Smooth muscle cell (in vitro differentiated cells): ENCODE results near the gene CRYL1. TPM values are rescaled to one million over a fixed set of nuclear protein-coding genes. Genes with fewer than 3 reads are reported as not detected.

Experiments used
- DNase-seq: peaks from one replicate; lab custom pipeline; 2025; ENCODE audit not compliant: unreplicated experiment; lab: John Stamatoyannopoulos, UW
- H2AFZ ChIP-seq: fragments of 200-600 bp; sonication (generic); 2 replicates; pipeline ENCODE4 v1.6.0; 2016; ENCODE audit warnings: antibody characterized with exemption, low read depth, mild to moderate bottlenecking
- H3F3A ChIP-seq: fragments of 200-600 bp; sonication (generic); 2 replicates; pipeline ENCODE4 v1.6.0; 2017; ENCODE audit warnings: antibody characterized with exemption, low read depth
- H3K27ac ChIP-seq: fragments of 200-600 bp; sonication (generic); 2 replicates; pipeline ENCODE4 v1.5.1; 2016; ENCODE audit warnings: low read depth, mild to moderate bottlenecking
- H3K27me3 ChIP-seq: fragments of 200-600 bp; sonication (generic); 2 replicates; pipeline ENCODE4 v1.6.1; 2016; ENCODE audit warnings: low read depth, mild to moderate bottlenecking
- H3K36me3 ChIP-seq: fragments of 200-600 bp; sonication (generic); 2 replicates; pipeline ENCODE4 v1.5.1; 2016; ENCODE audit warnings: low read depth
- H3K4me1 ChIP-seq: fragments of 200-600 bp; sonication (generic); 2 replicates; pipeline ENCODE4 v1.5.1; 2016; ENCODE audit warnings: low read depth
- H3K4me2 ChIP-seq: fragments of 200-600 bp; sonication (generic); 2 replicates; pipeline ENCODE4 v1.6.0; 2016; ENCODE audit warnings: mild to moderate bottlenecking
- H3K4me3 ChIP-seq: fragments of 200-600 bp; sonication (generic); 2 replicates; pipeline ENCODE4 v1.5.1; 2016; ENCODE audit warnings: mild to moderate bottlenecking
- H3K79me2 ChIP-seq: fragments of 200-600 bp; sonication (generic); 2 replicates; pipeline ENCODE4 v1.6.0; 2016; ENCODE audit warnings: low read depth, mild to moderate bottlenecking
- H3K9ac ChIP-seq: fragments of 200-600 bp; sonication (generic); 2 replicates; pipeline ENCODE4 v1.6.0; 2016; ENCODE audit warnings: low read depth
- H3K9me3 ChIP-seq: fragments of 200-600 bp; sonication (generic); replicated peaks from 2 replicates; pipeline ENCODE4 v1.5.1; 2016; ENCODE audit warnings: low read depth
- H4K20me1 ChIP-seq: fragments of 200-600 bp; sonication (generic); 2 replicates; pipeline ENCODE4 v1.6.0; 2016; ENCODE audit warnings: low read depth
- WGBS: methylation state at CpG from one replicate; pipeline ENCODE4 v1.1.7; 2016; ENCODE audit warnings: low lambda C conversion rate; 5-methylcytosine and 5-hydroxymethylcytosine counted together
- polyA plus RNA-seq: library from polyadenylated mRNA; unstranded; fragments of >200 nt; fragmentation: Nextera tagmentation; extraction: Ambion mirVana; gene quantifications from 2 replicates; pipeline ENCODE4 v1.2.1, GENCODE V29; 2016
- total RNA-seq: library from RNA; depleted of rRNA; stranded (reverse); fragments of >200 nt; gene quantifications from 2 replicates; pipeline ENCODE4 v1.2.3, GENCODE V29; 2014
- TF ChIP-seq, protein P1 (sequence below): fragments of 200-600 bp; sonication (generic); IDR thresholded peaks from 2 replicates; pipeline ENCODE4 v1.5.1; 2017; ENCODE audit warnings: borderline replicate concordance, mild to moderate bottlenecking, antibody characterized with exemption; ENCODE audit not compliant: insufficient read depth, poor library complexity, severe bottlenecking

Gene CRYL1
- total and polyA plus RNA-seq, 2 experiments from 2014 or later = 6.5 to 12.4 TPM

DNA sequence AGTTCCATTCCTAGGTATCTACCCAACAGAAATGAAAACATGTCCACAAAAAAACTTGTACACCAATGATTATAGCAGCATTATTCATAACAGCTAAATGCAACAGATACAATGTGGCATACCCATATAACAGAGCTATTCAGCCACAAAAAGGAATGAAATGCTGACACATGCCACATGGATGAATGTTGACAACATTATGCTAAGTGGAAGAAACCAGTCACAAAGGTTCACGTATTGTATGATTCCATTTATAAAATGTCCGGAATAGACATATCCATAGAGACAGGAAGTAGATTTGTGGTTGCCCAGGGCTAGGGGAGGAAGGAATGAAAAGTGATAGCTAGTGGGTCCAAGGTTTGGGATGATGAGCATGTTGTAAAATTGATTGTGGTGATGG is 10.8 kb downstream of the CRYL1 start:
- H2AFZ ChIP-seq = no peak overlapping the region
- no peaks in the 10 kb centered on the region for H3K36me3 ChIP-seq
- H3K4me2 ChIP-seq = no peak overlapping the region
- no peaks in the 10 kb centered on the region for H3K79me2 ChIP-seq
- no peaks in the 10 kb centered on the region for H3K27me3 ChIP-seq
- no peak overlapping the region for H3K4me3 ChIP-seq
- no peak overlapping the region for H3K27ac ChIP-seq
- H3K9me3 ChIP-seq = no peaks in the 10 kb centered on the region
- H3K4me1 ChIP-seq = no peaks in the 10 kb centered on the region
- TF ChIP-seq, protein P1, sequence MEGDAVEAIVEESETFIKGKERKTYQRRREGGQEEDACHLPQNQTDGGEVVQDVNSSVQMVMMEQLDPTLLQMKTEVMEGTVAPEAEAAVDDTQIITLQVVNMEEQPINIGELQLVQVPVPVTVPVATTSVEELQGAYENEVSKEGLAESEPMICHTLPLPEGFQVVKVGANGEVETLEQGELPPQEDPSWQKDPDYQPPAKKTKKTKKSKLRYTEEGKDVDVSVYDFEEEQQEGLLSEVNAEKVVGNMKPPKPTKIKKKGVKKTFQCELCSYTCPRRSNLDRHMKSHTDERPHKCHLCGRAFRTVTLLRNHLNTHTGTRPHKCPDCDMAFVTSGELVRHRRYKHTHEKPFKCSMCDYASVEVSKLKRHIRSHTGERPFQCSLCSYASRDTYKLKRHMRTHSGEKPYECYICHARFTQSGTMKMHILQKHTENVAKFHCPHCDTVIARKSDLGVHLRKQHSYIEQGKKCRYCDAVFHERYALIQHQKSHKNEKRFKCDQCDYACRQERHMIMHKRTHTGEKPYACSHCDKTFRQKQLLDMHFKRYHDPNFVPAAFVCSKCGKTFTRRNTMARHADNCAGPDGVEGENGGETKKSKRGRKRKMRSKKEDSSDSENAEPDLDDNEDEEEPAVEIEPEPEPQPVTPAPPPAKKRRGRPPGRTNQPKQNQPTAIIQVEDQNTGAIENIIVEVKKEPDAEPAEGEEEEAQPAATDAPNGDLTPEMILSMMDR = no peak
- no peak for DNase-seq
- H4K20me1 ChIP-seq = no peaks in the 10 kb centered on the region
- 90% methylated on average over 2 of the region's 2 CpGs for WGBS
- H3F3A ChIP-seq = no peaks in the 10 kb centered on the region
- H3K9ac ChIP-seq = no peak overlapping the region

DNA sequence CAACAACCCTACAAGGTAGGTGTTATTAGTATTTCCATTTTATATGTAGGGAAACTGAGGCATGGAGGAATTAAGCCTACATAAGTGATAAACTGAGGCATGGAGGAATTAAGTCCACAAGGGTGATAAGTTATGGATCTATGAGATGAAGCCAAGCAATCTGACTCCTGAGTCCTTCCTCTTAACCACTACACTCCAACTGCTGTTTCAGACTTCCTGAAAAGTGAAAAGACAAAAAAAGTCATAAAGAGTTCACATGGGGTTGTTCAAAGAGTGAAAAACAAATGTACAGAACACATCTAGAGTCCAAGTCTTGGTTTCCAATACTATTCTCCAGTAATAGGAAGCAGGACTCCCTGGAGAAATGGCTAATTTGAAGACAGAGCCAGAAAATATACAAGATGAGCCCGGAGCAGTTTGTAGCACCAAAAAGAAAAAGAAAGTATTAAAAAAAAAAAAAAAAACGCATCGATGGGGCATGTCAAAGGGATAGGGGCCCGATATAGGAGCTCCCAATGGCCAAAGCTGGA is 12.1 kb downstream of the CRYL1 start:
- Histone ChIP-seq H3K27ac (no peak overlapping the region), H4K20me1 (no peaks in the 10 kb centered on the region), H3K4me1 (no peaks in the 10 kb centered on the region), H3F3A (no peaks in the 10 kb centered on the region), H3K9me3 (no peaks in the 10 kb centered on the region), H3K36me3 (no peaks in the 10 kb centered on the region), H2AFZ (no peak overlapping the region), H3K27me3 (no peaks in the 10 kb centered on the region), H3K9ac (no peak overlapping the region), H3K4me2 (no peak overlapping the region), H3K4me3 (no peak overlapping the region), H3K79me2 (no peaks in the 10 kb centered on the region)
- 88% methylated on average over 4 of the region's 4 CpGs for WGBS
- DNase-seq = no peak
- TF ChIP-seq, protein P1 = no peak

DNA sequence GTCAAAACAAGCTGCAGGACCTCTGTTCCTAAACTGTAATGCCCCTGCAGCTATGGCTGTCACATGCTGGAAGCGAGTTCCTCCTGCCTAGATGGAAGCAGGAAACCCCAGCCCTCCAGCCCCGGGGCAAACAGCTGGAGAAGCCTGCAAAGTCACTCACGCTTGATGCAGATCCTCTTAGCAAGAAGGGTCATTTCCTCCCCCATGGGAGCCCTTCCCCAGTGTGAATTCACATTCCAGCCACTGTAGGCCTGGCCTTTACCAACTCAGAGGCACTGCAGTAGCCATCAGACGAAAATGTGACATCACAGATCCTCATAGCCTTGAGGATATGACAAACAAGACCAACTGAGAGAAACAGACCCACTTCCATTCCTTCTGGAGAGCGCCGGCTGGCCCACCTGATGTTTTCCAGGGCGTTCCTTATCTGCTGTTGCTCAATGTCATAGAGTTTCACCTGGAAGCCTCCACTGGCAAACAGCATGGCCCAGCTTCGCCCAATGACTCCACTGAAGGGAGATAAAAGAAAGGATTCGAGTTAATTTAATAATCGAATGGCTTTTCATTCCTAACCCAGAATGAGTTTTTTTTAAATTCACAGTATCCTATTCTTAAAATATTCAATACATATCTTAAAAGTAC is 13.5 kb downstream of the CRYL1 start:
- TF ChIP-seq, protein P1 = no peak
- no peak for DNase-seq

DNA sequence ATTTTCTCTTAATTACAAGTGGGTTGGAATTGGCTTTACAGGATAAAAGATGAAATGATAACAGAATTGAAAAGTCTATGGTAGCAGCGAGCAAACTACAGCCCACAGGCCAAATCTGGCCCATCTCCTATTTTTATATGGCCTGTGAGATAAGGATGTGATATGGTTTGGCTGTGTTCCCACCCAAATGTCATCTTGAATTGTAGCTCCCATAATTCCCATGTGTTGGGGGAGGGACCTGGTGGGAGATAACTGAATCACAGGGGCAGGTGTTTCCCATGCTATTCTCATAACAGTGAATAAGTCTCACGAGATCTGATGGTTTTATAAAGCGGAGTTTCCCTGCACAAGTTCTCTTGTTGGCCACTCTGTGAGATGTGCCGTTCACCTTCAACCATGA is 19.0 kb downstream of the CRYL1 start:
- Histone ChIP-seq H3K4me3 (no peak overlapping the region), H3K36me3 (no peaks in the 10 kb centered on the region), H3K27ac (no peak overlapping the region), H3K9me3 (no peaks in the 10 kb centered on the region), H2AFZ (no peak overlapping the region), H3K79me2 (no peaks in the 10 kb centered on the region), H3K9ac (no peak overlapping the region), H3K27me3 (no peaks in the 10 kb centered on the region), H3K4me1 (no peaks in the 10 kb centered on the region), H4K20me1 (no peaks in the 10 kb centered on the region), H3F3A (no peaks in the 10 kb centered on the region), H3K4me2 (no peak overlapping the region)
- WGBS = 96% methylated on average over 4 of the region's 4 CpGs
- DNase-seq = no peak
- TF ChIP-seq, protein P1 = no peak

More for the DNA sequence above, 13.5 kb downstream of the CRYL1 start:
- H3K4me2 ChIP-seq = no peak overlapping the region
- no peaks in the 10 kb centered on the region for H3K36me3 ChIP-seq
- H3K27ac ChIP-seq = no peak overlapping the region
- H3K9ac ChIP-seq = no peak overlapping the region
- no peaks in the 10 kb centered on the region for H3F3A ChIP-seq
- no peak overlapping the region for H2AFZ ChIP-seq
- H3K4me3 ChIP-seq = no peak overlapping the region
- no peaks in the 10 kb centered on the region for H3K4me1 ChIP-seq
- no peaks in the 10 kb centered on the region for H3K79me2 ChIP-seq
- H4K20me1 ChIP-seq = no peaks in the 10 kb centered on the region
- H3K9me3 ChIP-seq = no peaks in the 10 kb centered on the region
- WGBS = 63% methylated on average over 10 of the region's 10 CpGs
- H3K27me3 ChIP-seq = no peaks in the 10 kb centered on the region
